ENCODE results near the gene GALNT1. TPM values are rescaled to one million over a fixed set of nuclear protein-coding genes. Genes with fewer than 3 reads are reported as not detected.

GALNT1 gene
- total RNA-seq, 1 experiment from 2014 or later: 16.0 TPM

- in situ Hi-C loops (cut with HindIII; ENCODE audit: low pct_unique_long_range_greater_than_20kb, low sequenced_read_pairs): no loop called here
- no peak for DNase-seq (ENCODE audit: low read depth)
Observed at GRCh38 chr18:35610089-35610488, 28.5 kb downstream of the GALNT1 start.

- in situ Hi-C loops (cut with HindIII; ENCODE audit: low pct_unique_long_range_greater_than_20kb, low sequenced_read_pairs): no loop called here
- DNase-seq (ENCODE audit: low read depth): no peak
Observed at GRCh38 chr18:35610724-35611123, 29.2 kb downstream of the GALNT1 start.

DNA sequence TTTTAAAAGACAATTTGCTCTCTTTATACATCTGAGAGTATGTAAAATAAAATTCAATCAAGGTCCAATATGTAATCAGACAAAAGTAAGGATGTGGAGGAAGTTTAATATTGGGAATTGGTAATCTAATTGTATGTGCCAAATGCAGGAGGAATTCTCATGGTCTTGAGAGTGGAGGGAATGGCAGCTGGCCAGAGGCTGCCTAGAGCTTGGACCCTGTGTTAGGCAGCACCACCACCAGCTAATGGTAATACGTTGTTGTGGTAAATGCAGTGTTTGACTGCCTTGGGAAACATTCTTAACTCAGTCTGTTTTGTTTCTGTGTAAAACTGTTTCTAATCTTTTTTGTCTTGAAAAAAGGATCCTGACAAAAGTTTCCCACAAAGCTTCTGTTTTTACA lies 30.0 kb downstream of the GALNT1 start:
- no peak for DNase-seq (ENCODE audit: low read depth)
- in situ Hi-C loops (cut with HindIII; ENCODE audit: low pct_unique_long_range_greater_than_20kb, low sequenced_read_pairs): no loop called here

- in situ Hi-C loops (cut with HindIII; ENCODE audit: low pct_unique_long_range_greater_than_20kb, low sequenced_read_pairs): no loop called here
- no peak for DNase-seq (ENCODE audit: low read depth)
Observed at GRCh38 chr18:35616074-35616473, 34.5 kb downstream of the GALNT1 start.

DNA sequence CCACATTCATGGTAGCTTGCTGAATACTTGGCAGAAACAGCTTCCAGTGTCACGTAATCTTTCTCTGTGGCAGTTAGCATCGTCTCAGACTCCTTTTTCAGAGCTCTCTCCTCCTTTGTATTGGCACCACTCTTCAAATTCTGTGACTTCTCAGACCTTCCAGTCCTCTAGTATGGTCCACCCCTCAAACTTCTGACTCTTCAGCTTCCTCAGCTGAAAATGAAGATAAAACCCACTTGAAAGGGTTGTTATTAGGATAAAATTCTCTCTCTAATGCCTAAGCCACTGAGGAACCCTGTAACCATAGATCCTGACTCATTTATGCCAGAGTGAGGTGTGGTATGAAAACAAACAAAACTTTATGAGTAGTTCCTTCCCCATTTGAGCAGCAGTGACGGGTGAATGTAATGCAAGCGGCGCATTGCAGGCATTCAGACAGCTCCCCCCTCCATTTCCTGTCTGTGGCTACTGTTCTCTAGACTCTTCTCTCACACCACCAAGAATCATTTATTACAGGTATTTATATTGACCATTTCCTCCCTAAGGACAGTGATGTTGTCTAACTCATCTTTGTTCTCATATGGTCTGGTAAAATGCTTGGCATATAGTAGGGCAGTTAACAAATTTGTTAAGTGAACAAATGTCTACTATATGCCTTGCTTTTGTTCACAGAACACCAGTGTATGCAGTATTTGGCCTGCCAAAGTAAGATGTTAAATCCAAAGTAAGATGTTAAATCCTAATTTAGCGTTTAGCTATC lies 35.3 kb downstream of the GALNT1 start:
- in situ Hi-C loops (cut with HindIII; ENCODE audit: low pct_unique_long_range_greater_than_20kb, low sequenced_read_pairs): no loop called here
- peak; percentile 66 for DNase-seq (ENCODE audit: low read depth)

DNA sequence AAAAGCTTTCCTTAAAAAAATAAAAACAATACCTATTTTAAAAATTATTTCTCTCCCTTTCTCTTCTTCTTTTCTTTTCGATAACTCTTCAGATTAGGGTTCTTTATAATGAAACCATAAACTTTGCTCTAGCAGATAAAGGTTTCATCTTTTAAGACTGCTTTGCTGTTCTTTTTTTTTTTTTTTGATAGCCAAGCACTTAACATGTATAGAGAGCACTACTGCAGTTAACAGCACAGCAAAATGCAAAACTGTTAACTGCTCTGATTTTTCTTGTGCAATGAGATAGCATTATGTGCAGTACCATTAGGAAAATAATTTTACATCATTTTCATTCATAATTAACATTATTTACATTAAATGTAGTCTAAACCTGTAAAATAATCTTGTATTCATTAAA lies 36.3 kb downstream of the GALNT1 start:
- DNase-seq (ENCODE audit: low read depth): no peak
- in situ Hi-C loops (cut with HindIII; ENCODE audit: low pct_unique_long_range_greater_than_20kb, low sequenced_read_pairs): no loop called here

GRCh38 chr18:35618289-35618688 lies 36.7 kb downstream of the GALNT1 start:
- no peak for DNase-seq (ENCODE audit: low read depth)
- in situ Hi-C loops (cut with HindIII; ENCODE audit: low pct_unique_long_range_greater_than_20kb, low sequenced_read_pairs): no loop called here

GRCh38 chr18:35618696-35619095 lies 37.2 kb downstream of the GALNT1 start:
- no peak for DNase-seq (ENCODE audit: low read depth)
- in situ Hi-C loops (cut with HindIII; ENCODE audit: low pct_unique_long_range_greater_than_20kb, low sequenced_read_pairs): no loop called here

DNA sequence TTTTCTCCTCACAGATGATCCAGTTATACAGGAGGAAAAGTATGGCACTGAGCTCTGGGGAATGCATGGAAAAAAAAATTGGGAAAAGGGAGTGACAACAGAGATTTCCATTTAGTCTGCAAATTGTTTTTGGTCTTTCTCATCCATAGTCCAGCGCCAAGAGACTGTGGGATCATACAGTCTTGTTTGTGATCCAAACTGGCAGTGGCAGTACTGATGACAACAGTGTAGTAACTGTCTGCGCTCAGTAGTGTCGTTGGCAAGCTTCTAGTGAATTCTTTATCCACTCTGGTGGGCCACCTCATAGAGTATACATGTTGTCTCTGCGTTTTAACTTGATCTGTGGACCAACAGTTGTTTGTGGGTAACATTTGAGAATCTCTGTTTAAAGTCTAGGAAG lies 37.9 kb downstream of the GALNT1 start:
- DNase-seq (ENCODE audit: low read depth): no peak
- in situ Hi-C loops (cut with HindIII; ENCODE audit: low pct_unique_long_range_greater_than_20kb, low sequenced_read_pairs): no loop called here

- DNase-seq (ENCODE audit: low read depth): no peak
- in situ Hi-C loops (cut with HindIII; ENCODE audit: low pct_unique_long_range_greater_than_20kb, low sequenced_read_pairs): no loop called here
Observed at GRCh38 chr18:35619941-35620340, 38.4 kb downstream of the GALNT1 start.

- in situ Hi-C loops (cut with HindIII; ENCODE audit: low pct_unique_long_range_greater_than_20kb, low sequenced_read_pairs): no loop called here
Observed at GRCh38 chr18:35620765-35621164, 39.2 kb downstream of the GALNT1 start.

DNA sequence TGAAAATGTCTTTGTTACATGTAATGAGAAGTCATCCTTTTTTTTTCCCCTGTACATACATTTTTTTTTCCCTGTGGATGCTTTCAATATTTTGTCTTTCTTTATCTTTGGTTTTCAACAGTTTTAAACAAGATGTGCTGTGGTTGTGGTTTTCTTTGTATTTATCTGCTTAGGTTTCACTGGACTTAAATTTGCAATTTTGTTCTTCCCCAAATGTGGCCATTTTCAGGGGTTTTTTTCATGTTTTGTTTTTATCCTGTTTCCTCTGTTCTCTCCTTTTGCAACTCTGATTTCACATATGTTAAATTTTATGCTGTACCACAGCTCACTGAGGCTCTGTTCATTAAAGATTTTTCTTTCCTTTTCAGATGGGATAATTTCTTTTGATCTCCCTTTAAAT lies 41.7 kb downstream of the GALNT1 start:
- no peak for DNase-seq (ENCODE audit: low read depth)
- in situ Hi-C loops (cut with HindIII; ENCODE audit: low pct_unique_long_range_greater_than_20kb, low sequenced_read_pairs): no loop called here

More at GRCh38 chr18:35620765-35621164, 39.2 kb downstream of the GALNT1 start:
- no peak for DNase-seq (ENCODE audit: low read depth)

DNA sequence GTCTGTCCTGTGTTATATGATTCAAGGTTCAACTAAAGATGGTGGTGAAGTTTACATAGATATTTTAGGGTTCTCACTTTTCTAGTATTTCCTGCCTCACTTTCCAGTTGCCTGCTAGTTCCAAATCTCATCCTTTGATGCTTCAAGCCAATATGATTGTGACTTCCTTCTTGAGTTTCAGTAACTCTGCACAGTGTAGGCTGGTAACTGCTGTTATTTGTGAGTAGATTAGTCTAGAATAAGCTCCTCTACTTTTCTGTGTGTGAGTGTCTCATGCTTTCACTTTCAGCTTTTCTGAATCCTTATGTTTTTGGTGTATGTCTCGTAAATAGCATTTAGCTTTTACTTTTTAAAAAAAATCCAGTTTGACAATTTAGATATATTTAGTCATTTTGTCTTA lies 42.6 kb downstream of the GALNT1 start:
- in situ Hi-C loops (cut with HindIII; ENCODE audit: low pct_unique_long_range_greater_than_20kb, low sequenced_read_pairs): no loop called here
- no peak for DNase-seq (ENCODE audit: low read depth)

DNA sequence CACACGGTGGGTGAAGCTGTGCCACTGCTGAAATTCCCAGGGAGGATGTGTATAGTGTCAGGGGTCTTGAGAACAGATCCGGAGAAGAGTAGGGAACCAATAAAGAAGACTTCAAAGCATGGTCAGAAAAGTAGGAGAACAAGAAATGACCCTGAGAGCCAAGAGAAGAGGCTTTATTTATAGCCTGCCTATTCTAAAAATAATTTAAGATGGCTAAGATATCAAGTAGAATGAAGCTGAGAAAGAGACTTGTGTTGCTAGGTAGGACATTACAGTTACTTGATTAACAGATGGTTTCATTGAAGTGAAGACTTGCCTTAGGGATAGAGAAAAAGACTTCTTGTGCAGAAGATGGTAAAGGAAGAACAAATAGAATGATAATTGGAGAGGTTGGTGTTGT lies 43.7 kb downstream of the GALNT1 start:
- in situ Hi-C loops (cut with HindIII; ENCODE audit: low pct_unique_long_range_greater_than_20kb, low sequenced_read_pairs): no loop called here

GRCh38 chr18:35633761-35634160 lies 52.2 kb downstream of the GALNT1 start:
- in situ Hi-C loops (cut with HindIII; ENCODE audit: low pct_unique_long_range_greater_than_20kb, low sequenced_read_pairs): no loop called here
- no peak for DNase-seq (ENCODE audit: low read depth)

More for the DNA sequence above, 43.7 kb downstream of the GALNT1 start:
- DNase-seq (ENCODE audit: low read depth): no peak

DNA sequence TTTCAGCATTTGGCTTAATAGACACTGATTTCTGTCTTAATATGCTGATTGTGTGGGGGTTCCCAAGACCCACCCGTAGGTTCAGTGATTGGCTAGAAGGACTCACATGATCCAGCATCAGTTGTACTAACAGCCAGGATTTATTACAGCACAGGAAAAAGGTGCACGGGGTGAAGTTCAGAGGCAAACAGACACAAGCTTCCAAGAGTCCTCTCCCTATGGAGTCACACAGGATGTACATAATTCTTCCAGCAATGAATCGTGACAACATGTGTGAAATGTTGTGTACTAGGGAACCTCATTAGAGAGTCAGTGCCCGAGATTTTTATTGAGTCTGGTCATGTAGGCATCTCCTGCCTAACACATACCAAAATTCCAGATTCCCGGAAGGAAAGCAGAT lies 52.8 kb downstream of the GALNT1 start:
- in situ Hi-C loops (cut with HindIII; ENCODE audit: low pct_unique_long_range_greater_than_20kb, low sequenced_read_pairs): no loop called here
- DNase-seq (ENCODE audit: low read depth): no peak

DNA sequence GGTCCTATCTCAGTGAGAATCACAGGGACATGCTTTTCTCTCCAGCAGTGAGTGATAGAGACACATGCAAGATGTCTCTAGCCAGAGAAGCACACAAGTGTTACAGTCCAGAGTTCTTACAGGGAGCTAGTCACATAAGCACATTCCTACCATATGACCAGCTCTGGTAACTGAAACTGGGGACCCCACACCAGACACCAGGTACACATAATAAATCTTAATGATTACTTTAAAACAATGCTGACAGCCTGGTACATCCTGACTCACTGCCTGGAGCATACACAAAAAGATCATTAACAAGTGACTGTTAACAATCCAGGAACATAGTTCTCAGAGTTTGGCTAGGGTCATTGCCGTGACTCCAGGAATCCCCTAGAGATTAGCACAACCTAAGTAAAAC lies 53.6 kb downstream of the GALNT1 start:
- in situ Hi-C loops (cut with HindIII; ENCODE audit: low pct_unique_long_range_greater_than_20kb, low sequenced_read_pairs): no loop called here
- DNase-seq (ENCODE audit: low read depth): no peak

DNA sequence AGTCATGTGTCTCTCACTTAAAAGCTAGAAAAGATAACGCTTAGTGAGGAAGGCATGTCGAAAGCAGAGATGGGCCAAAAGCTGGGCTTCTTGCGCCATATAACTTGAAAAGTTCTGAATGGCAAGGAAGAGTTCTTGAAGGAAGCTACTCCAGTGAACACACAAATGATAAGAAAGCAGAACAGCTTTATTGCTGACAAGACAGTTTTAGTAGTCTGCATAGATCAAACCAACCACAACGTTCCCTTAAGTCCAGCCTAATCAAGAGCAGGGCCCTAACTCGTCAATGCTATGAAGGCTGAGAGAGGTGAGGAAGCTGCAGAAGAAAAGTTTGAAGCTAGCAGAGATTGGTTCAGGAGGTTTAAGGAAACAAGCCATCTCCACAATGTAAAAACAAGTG lies 55.7 kb downstream of the GALNT1 start:
- in situ Hi-C loops (cut with HindIII; ENCODE audit: low pct_unique_long_range_greater_than_20kb, low sequenced_read_pairs): no loop called here
- DNase-seq (ENCODE audit: low read depth): no peak

DNA sequence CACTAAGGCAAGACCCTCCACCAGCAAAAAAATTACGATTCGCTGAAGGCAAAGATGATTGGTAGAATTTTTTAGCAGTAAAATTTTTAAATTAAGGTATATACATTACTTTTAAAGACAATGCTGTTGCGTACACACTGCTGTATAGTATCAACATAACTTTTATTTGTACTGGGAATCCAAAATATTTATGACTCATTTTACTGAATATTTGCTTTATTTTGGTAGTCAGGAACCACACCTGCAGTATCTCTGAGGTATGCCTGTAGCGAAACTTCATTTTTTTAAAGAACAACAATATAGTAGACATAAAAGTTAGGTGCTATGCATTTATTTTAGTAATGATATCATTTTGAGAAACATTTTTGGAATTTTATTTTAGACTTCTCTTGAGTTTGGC lies 57.8 kb downstream of the GALNT1 start:
- DNase-seq (ENCODE audit: low read depth): no peak
- in situ Hi-C loops (cut with HindIII; ENCODE audit: low pct_unique_long_range_greater_than_20kb, low sequenced_read_pairs): no loop called here

GRCh38 chr18:35641467-35641866 lies 59.9 kb downstream of the GALNT1 start:
- DNase-seq (ENCODE audit: low read depth): no peak
- in situ Hi-C loops (cut with HindIII; ENCODE audit: low pct_unique_long_range_greater_than_20kb, low sequenced_read_pairs): no loop called here

Data from Caki2 (cell line).